HG02840 (cell line): ENCODE measurements around the gene CALHM1.
A peak's percentile ranks its signal among the peaks of the same experiment; 100 is the strongest.
"Not testable (repeated sequence)": the region's sequence is repeated elsewhere in the genome, so short reads cannot be mapped to it uniquely, and the experiment has no call there.

ENCODE experiments used
- ATAC-seq: cut with Tn5 transposase; IDR thresholded peaks from one replicate; pipeline ENCODE4 v1.9.1; 2021; ENCODE audit warnings: mild to moderate bottlenecking, moderate library complexity, moderate number of reproducible peaks; ENCODE audit not compliant: unreplicated experiment, low FRiP score

The CALHM1 gene

DNA sequence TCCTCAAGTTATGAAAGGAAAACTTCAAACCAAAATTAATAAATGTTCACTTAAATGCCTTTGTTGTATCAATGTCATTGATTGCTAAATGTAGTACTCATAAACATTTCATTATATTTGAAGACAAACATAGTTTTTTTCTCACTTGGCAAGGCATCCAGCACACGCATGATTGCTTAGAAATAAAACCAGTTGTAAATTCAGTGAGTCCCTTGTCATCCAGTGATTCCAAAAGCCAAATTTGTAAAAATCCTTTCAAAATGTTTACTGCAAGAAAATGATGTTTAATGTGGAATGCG, 28.7 kb upstream of the CALHM1 start:
- no peak for ATAC-seq

DNA sequence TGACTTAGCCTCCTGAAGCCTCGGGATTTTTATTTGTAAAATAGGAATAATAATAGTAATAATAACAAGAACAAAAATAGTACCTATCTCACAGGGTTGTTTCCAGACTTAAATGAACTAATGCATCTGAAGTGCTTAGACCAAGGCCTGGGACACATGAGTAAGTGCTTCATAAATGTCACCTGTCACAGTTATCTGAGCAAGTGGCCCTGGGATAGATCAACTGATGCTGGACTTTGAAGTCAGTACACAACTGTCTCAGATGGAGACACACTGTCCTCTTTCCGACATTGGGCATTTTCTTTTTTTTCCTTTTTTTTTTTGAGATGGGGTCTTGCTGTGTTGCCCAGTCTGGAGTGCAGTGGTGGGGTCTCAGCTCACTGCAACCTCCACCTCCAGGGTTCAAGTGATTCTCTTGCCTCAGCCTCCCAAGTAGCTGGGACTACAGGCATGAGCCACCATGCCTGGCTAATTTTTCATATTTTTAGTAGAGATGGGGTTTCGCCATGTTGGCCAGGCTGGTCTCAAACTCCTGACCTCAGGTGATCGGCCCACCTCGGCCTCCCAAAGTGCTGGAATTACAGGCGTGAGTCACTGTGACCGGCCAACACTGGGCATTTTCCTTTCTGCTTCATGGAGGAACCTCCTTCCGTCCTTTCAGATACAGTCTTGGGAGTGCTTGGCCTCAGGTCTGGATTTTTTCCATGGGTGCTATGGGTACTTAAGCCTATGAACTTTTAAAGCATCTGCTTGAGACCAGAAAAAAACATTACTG, 28.1 kb upstream of the CALHM1 start:
- not testable (repeated sequence) for ATAC-seq

DNA sequence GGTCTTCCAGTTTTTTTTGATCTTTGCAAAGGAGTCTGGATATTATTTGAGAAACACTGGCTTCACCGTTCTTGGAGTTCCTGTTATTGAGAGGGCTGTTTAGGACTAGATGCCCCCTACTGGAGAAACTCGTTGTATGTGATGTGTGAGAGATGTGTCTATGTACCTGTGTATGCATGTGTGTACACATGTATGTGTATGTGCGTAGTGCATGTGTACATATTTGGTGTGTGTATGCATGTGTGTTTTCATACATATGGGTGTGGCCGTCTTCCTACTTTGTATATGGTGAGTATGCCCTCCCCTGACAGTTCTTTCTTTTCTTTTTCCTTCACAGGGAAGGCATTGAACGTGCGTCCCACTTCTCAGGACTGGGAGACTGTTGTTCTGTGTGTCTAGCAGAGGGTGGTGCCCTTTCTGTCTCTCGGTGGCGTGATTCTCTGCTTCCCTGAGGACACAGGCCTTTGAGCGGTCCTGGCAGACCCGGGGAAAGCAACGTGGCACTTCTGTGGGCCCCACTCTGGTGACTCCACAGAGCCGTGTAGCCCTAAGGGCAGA, 23.4 kb upstream of the CALHM1 start:
- ATAC-seq, result no peak

DNA sequence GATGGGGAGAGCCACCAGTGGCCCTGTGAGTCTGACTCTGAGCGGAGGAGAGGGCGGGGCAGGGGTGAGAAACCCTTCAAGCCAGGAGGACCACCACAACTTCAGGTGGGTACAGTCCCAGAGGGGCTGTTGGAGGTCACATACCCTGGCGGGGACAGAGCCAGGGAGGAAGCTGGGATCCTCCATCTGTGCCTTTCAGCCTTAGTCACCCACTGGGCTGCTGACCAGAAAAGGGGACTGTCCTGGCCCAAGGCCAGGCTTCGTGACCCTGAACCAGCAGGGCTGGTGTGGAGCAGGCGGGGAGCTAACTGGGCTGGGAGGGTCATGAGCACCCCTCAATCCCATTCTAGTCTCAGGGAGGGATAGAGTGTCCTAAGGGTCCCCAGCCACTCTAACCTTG, 21.8 kb upstream of the CALHM1 start:
- ATAC-seq, result no peak

DNA sequence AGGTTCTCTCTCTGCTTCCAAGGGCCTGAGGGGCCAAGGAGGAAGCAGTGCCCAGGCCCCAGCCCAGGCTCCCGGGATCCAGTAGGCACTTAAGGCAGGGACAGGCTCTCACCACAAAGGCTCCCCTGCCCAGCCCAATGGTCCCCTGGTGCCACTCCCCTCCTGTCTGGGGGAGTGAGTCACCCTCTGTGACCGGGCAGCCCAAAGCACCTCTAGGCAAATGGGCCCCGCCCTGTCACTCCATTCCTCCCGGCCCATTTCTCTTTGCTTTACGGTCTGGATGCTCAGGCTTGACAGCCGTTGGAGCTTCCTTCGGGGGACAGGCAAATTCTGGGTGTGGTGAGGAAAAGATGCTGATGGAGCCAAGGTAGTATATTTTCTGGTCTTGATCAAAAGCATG, 20.4 kb upstream of the CALHM1 start, which contains the start of gene CALHM3:
Gene CALHM3 (minus strand): TSS at position 106 of the 400 bp plus-strand sequence. CDS start 208 bp downstream, outside the sequence.
- ATAC-seq, result no peak

DNA sequence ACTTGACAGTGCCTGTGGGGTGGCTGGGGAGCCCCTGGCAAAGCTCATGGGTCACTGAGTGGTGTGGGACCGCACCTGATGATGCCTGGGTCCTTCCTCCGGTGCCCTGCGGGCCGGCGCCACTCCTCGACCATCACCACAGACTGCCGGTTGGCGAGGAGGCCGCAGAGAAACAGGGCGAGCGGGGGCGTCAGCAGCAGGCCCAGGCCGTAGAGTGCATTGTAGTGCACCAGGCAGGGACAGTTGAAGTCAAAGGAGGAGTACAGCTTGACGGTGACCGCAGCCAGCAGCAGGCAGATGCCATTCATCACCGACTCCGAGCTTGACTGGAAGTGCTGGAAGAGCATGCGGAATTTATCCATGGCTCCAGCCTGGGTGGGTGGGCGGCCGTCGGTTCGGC, 20.0 kb upstream of the CALHM1 start:
- no peak for ATAC-seq

DNA sequence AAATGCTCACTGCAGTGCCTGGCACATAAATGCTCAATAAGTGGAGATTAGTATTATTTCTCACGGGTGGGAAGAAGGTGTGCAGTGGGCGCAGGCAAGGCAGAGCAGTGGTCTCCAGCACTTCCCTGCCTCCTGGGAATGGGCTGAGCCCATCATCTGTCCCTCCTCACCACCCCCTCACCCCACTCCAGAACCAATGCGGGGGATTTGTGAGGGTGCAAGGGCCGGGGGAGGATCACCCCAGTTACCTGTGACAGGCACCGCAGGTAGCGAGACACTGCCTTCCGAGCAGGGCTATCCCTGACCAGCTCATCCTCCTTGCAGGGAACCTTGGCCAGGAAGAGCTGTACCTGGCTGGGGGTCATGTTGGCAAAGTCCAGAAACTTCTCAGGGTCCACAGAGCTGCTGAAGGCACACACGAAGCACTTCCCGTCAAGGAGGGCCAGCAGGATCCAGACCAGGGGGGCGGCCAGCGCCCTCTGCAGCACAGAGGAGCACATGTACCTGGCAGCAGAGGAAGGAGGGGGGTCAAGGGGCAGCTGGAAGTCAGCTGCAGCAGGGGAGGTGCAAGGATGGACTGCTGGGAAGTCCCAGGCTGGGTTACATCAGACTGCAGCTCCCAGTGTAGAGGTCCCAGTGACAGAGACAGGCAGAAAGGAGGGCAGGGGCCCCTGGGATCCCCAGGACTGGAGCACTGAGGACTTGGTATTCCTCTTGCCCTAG, 17.5 kb upstream of the CALHM1 start:
- no peak for ATAC-seq

DNA sequence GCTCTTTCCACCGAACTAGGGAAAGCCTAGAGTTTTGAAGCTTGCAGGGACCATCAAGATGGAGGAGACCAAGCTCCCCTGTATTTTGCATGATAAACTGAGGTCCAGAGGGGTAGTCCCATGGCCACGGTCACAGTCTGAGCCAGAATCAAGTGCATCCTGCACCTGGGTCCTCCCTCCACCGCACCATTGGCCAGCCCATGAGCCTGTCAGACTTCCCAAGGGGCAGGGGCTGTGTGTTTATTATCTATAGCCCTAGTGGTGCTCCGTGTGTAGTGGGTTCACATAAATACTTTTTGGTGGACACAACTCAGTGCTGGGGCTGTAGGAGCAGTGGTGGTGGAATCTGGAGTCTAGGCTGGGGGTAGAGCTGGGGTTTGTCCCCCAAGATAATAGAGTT, 16.7 kb upstream of the CALHM1 start:
- no peak for ATAC-seq

DNA sequence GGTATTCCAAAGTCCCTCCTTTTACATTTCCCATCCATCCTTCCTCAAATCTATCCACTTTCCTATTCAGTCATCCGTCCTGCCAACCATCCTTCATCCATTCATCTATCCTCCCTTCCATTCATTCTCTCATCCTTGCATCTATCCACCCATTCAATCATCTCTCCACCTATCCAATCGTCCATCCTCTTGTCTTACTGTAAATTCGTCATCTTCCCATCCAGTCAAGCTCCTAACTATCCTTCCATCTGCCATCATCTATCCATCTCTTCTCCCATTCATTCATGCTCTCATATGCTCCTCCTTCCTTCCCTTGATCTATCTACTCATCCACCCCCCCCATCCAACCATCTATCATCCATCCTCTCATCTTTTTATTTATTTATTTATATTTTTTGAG, 15.4 kb upstream of the CALHM1 start:
- no peak for ATAC-seq

DNA sequence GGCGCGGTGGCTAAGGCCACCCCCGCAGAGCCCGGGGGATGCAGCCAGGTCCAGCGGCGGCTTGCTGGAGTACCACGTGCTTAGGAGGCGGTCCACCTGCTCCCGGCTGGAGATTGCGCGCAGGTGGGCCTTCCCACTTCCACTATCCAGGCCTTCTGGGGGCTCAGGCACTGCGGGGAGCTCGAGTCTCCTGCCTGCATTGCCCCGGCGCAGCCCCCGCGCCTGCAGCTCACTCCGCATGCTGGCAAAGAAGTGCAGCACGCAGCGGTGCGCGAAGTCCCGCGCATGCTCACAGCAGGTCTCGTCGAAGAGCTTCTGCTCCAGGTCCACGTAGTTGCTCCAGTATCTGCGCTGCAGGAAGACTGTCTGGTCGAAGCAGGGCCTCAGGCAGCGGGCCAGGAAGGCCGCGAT, 14.6 kb upstream of the CALHM1 start:
- ATAC-seq, result no peak

DNA sequence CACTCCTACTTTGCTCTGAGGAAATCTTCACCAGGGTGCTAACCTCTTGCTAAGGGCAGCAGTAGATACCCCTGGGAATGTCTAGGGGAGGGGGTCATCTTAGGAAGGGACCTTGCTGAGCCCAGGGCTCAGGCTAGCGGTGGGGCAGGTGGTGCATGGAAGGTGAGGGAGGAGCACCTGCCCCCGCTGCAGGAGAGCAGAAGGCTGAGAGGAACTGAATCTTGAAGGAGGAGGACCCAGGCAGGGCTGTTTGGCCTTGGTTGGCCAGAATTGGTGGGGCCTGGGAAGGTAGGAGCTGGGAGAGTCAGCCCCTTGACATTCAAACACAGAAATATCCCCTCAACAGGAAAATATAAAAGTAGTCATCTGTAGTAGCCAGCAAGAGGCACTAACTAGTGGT, 13.3 kb upstream of the CALHM1 start:
- no peak for ATAC-seq

DNA sequence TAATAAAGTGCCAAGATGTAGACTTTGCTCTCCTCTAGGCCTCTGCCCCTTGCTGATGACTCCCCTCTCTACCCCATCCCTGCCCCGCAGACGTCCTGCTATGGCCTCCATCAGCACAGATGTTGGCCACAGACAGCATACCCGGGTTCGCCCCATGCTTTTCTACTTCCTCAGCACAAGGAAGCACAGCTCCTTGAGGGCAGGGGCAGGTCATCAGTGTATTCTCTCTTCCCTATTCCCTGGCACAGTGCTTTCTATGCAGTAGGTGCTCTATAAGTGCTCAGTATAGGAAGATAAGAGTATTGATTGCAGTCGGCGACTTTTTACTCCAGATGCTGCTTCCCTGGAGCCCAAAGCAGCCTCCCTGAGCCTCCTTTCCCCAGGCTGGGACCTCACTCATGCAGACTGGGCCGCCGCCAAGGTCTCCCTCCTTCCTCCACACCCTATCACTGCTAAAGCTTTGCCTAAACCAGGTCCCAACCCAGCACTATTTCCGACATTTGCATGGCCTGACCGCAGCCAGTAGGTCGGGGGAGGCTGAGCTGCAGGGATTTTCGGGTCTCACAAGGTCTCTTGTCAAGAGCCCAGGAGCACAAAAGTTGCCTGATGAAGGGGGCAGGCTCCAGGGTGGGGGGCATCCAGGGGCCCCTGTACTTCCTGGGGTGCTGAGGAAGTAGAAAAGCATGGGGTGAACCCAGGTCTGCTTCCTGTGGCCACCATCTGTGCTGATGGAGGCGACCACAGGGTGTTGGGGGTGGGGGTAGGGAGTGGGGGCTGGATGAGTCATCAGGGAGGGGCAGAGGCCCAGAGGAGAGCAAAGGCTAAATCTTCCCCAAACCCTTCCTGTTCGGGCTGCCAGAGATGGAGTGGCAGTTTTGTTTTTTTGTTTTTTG, 12.3 kb upstream of the CALHM1 start:
- ATAC-seq, result peak; percentile 72

DNA sequence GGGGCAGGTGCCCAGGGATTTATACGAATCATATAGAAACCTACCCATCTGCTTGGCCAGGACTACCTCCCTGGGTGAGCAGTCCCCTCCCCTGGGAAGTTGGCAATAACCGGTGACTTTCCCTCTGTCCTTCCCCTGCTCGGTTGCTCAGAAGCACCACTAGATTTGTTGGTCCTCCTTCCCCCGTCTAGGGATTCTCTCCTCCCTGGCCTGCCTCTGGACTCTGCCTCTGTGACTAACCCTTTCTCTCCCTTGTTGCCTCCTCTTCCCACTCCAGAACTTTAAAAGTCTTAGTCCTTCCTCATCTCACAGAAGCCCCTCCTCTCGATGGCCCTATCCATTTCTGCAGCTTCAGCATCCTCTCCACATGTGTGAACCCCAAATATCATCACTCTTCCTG, 10.5 kb upstream of the CALHM1 start:
- no peak for ATAC-seq

DNA sequence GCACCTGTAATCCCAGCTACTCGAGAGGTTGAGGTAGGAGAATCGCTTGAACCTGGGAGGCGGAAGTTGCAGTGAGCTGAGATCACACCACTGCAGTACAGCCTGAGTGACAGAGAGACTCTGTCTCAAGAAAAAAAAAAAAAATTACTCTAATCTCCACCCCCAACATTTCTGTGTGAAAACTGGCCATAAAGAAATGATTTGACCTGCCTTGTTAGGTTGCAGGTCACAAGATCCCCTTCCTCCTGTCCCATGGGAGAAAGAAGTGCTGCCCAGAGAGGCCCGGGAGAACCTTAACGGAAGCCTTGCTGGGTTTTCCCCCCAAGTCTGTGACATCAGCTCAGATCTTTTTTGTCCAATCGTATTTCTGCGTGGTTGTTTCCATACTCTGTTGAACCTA, 8.7 kb upstream of the CALHM1 start:
- no peak for ATAC-seq

DNA sequence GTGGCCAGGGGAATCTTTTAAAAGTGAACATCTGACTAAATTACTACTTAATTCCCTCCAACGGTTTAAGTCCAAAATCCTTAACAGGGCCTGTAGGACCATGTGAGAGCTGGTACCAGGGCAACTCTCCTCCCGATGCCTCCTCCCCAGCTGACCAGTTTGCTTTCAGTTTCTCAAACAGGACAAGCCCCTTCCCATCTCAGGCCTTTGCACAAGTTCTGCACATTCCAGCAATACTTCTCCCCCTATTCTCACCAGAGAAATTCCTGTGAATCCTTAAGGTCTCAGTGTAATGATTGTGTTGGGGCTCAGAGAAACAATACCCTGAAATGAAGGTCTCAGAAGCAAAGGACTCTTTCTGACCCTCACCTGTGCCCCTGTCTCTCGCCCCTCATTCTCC, 8.0 kb upstream of the CALHM1 start:
- no peak for ATAC-seq

DNA sequence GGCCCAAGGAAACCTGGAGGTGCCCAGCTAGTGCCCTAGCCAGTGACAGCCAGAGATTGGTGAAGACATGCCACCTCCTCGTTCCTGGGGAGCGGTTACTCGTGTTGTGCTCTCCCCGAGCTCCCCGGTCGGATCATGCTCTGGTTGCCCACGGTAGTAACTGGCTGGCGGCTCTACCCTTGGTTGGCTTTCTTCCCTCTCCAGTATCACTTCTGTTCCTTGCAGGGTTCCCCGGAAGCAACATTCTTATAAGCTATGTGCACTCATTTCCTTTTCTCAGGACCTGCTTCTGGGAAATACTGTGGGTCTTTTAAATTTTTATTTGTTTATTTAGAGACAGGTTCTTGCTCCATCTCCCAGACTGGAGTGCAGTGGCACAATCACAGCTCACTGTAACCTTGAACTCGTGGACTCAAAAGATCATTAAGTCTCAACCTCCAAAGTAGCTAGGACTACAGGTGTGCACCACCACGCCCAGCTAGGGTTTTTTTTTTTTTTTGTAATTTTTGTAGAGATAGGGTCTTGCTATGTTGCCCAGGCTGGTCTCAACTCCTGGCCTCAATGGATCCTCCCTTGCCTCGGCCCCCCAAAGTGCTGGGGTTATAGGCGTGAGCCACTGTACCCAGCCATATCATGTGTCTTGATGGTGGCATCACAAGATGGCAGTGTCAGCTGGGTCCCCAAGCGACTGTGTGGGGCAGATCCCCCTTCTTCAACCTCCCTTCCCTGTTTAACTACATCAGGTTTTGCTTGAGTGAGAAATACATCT, 6.9 kb upstream of the CALHM1 start:
- ATAC-seq, result no peak

DNA sequence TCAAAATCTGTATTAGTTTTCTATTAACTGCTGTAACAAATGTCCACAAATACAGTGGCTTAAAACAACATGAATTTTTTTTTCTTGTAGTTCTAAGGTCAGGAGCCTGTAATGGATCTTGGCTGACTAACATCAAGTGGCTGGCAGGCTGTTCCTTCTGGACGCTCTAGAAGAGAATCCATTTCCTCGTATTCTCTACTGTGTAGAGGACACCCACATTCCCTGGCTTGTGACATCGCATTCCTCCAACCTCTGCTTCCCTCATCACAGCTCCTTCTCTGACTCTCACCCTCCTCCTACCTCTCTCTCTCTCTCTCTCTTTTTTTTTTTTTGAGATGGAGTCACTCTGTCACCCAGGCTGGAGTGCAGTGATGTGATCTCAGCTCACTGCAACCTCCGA, 4.8 kb upstream of the CALHM1 start:
- no peak for ATAC-seq

DNA sequence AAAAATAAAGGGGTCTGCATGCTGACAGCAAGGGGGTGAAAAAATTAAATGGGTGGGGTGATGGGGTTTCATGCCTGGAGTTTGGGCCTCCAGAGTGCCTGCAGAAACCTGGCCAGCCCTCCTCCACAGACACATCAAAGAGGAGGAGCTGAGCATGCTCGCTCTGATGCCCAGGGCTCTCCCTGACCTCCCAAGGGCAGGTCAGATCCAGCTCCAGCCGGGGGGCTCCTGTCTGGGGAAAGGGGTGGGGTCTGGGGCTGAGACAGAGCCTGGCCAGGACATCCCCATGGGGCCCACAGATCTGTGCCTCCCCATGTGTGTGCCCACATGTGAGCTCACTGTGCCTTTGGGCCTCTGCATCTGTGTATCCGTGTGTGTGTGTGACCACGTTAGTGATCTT, 915 bp upstream of the CALHM1 start:
- ATAC-seq, result no peak

DNA sequence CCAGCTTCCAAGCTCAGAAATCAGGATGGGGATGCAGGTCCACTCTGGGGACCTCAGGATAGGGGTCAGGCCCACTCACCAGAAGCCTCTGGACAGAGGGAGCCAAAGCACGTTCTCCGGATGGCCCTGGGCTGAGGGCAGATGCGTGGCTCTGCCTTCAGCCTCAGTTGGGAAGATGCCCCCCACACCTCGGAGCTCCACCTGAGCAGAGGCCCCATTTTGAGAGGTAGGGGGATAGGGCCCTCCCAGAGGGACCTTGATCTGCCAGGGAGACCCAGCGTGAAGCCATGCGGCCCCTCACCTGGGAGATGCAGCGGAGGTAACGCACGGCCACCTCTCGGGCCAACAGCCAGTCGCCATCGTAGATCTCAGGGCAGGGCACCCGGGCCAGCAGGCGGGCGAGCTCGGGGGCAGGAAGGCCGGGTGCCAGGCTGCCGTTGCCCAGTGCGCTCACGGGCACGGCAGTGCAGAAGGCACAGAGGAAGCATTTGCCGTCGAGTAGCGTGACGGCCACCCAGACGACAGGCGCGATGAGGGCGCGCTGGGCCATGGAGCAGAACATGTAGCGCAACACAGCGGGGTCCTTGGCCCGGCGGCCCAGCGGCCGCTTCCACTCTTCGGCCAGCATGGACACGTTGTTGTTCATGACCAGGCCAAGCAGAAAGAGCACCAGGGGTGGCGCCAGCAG, 660 bp downstream of the CALHM1 start:
- ATAC-seq, result no peak
